GM12878 (cell line): Measurements from ENCODE around the gene VTCN1. TPM values are rescaled to one million over a fixed set of nuclear protein-coding genes. Genes with fewer than 3 reads are reported as not detected.

ENCODE experiments used
- ATAC-seq: fragments of 200-7000 bp; cut with Tn5 transposase; 3 replicates; pipeline ENCODE4 v1.9.1; 2020; ENCODE audit warnings: mild to moderate bottlenecking, moderate library complexity
- BruUV-seq: library from RNA; stranded (reverse); fragments of 400-500 nt; replicated peaks from 2 replicates; lab custom pipeline; 2021; lab: Mats Ljungman, UMichigan
- CTCF ChIA-PET: fragments of 300-600 bp; sonication (Branson Sonifier 250); formaldehyde crosslinking; extraction: SDS; loops from one replicate; lab custom pipeline; 2021; ENCODE audit warnings: inconsistent platforms; lab: Yijun Ruan, JAX
- POLR2A ChIA-PET: fragments of 350-600 bp; formaldehyde crosslinking; extraction: SDS; loops from one replicate; lab custom pipeline; 2021; ENCODE audit warnings: inconsistent platforms; lab: Charles Lee
- RAD21 ChIA-PET: fragments of 300-600 bp; sonication (Branson Sonifier 250); formaldehyde crosslinking; loops from one replicate; lab custom pipeline; 2023; ENCODE audit warnings: antibody characterized with exemption; ENCODE audit not compliant: unreplicated experiment; lab: Charles Lee
- SMC1A ChIA-PET: fragments of 300-600 bp; sonication (Branson Sonifier 250); formaldehyde crosslinking; loops from one replicate; lab custom pipeline; 2023; ENCODE audit not compliant: unreplicated experiment, uncharacterized antibody; lab: Charles Lee
- DNase-seq: peaks from one replicate; pipeline ENCODE4 v3.0.0-alpha.2; 2011; ENCODE audit warnings: low read depth, low spot score
- FAIRE-seq: peaks from 3 replicates; lab custom pipeline; 2011; peaks lifted over from hg19 to GRCh38; lab: Jason Lieb, UNC
- H2AFZ ChIP-seq: 2 replicates; pipeline ENCODE4 v1.6.0; 2011; ENCODE audit warnings: low read depth, low read length, control low read depth; ENCODE audit not compliant: control insufficient read depth
- H3K27ac ChIP-seq: 2 replicates; pipeline ENCODE4 v1.5.1; 2011; ENCODE audit warnings: control low read depth; ENCODE audit not compliant: control insufficient read depth, insufficient read depth
- H3K27me3 ChIP-seq, 2 experiments: replicated peaks in 1 of 2; 2 replicates each; pipeline versions ENCODE4 v1.6.0 to v1.6.1; 2011; ENCODE audit warnings: low read length in 1 of 2; ENCODE audit not compliant: control insufficient read depth in 2 of 2, insufficient read depth in 2 of 2
- H3K36me3 ChIP-seq, 2 experiments: 2 replicates each; pipeline ENCODE4 v1.5.1; 2011; ENCODE audit warnings: low read length in 1 of 2; ENCODE audit not compliant: control insufficient read depth in 2 of 2, insufficient read depth in 2 of 2
- H3K4me1 ChIP-seq: 2 replicates; pipeline ENCODE4 v1.6.1; 2011; ENCODE audit warnings: mild to moderate bottlenecking, low read length, moderate library complexity, mixed read lengths; ENCODE audit not compliant: control insufficient read depth, insufficient read depth
- H3K4me2 ChIP-seq: 2 replicates; pipeline ENCODE4 v1.6.0; 2011; ENCODE audit warnings: control low read depth; ENCODE audit not compliant: control insufficient read depth, insufficient read depth
- H3K4me3 ChIP-seq: fragments of 200-600 bp; sonication (generic); 2 replicates; pipeline ENCODE4 v1.5.1; 2016
- H3K79me2 ChIP-seq: 2 replicates; pipeline ENCODE4 v1.6.0; 2011; ENCODE audit warnings: low read length; ENCODE audit not compliant: control insufficient read depth, insufficient read depth
- H3K9ac ChIP-seq: 2 replicates; pipeline ENCODE4 v1.8.0; 2011; ENCODE audit warnings: low read length, control low read depth, mixed read lengths; ENCODE audit not compliant: control insufficient read depth, insufficient read depth
- H3K9me3 ChIP-seq: replicated peaks from 3 replicates; pipeline ENCODE4 v1.5.1; 2011; ENCODE audit warnings: mild to moderate bottlenecking, low read length; ENCODE audit not compliant: control insufficient read depth, insufficient read depth
- H4K20me1 ChIP-seq: 2 replicates; pipeline ENCODE4 v1.6.0; 2011; ENCODE audit not compliant: control insufficient read depth, insufficient read depth
- BHLHE40 ChIP-seq, 2 experiments: fragments of 450-650 bp in 1 of 2; IDR thresholded peaks; 2 replicates each; pipeline ENCODE4 v1.6.1; 2011 to 2017; ENCODE audit warnings: low read depth in 2 of 2, borderline replicate concordance in 1 of 2, improper control_type of control experiment in 1 of 2, low read length in 1 of 2, mild to moderate bottlenecking in 1 of 2
- CREB1 ChIP-seq: IDR thresholded peaks from 2 replicates; pipeline ENCODE4 v1.6.1; 2012; ENCODE audit warnings: low read depth, mild to moderate bottlenecking, inconsistent platforms
- CREM ChIP-seq: IDR thresholded peaks from 2 replicates; pipeline ENCODE4 v1.6.1; 2014; ENCODE audit warnings: antibody characterized with exemption, low read depth
- ETV6 ChIP-seq, 2 experiments: fragments of 450-650 bp in 1 of 2; IDR thresholded peaks in 1 of 2; conservative IDR thresholded peaks in 1 of 2; 2 replicates each; pipeline ENCODE4 v1.6.1; 2014; ENCODE audit warnings: antibody characterized with exemption in 1 of 2, borderline replicate concordance in 1 of 2, low read depth in 1 of 2, mild to moderate bottlenecking in 1 of 2, moderate library complexity in 1 of 2
- IRF4 ChIP-seq: IDR thresholded peaks from 2 replicates; pipeline ENCODE4 v1.6.1; 2011; ENCODE audit warnings: low read depth, low read length
- KLF5 ChIP-seq: fragments of 450-650 bp; IDR thresholded peaks from 2 replicates; pipeline ENCODE4 v1.6.1; 2014; ENCODE audit warnings: mild to moderate bottlenecking; ENCODE audit not compliant: partially characterized antibody
- POLR2AphosphoS2 ChIP-seq: IDR thresholded peaks from 2 replicates; pipeline ENCODE4 v1.6.1; 2011; ENCODE audit warnings: low read depth, mild to moderate bottlenecking, low read length, improper control_type of control experiment, moderate library complexity
- POLR2AphosphoS5 ChIP-seq: IDR thresholded peaks from 2 replicates; pipeline ENCODE4 v1.6.1; 2011; ENCODE audit warnings: mild to moderate bottlenecking, low read length, inconsistent platforms
- RB1 ChIP-seq: fragments of 450-650 bp; formaldehyde crosslinking; IDR thresholded peaks from 2 replicates; pipeline ENCODE4 v1.6.1; 2017; ENCODE audit warnings: mild to moderate bottlenecking, borderline replicate concordance
- RCOR1 ChIP-seq: conservative IDR thresholded peaks from 2 replicates; pipeline ENCODE4 v1.6.1; 2012; ENCODE audit warnings: low read depth, low read length, improper control_type of control experiment
- STAT1 ChIP-seq: fragments of 450-650 bp; conservative IDR thresholded peaks from 2 replicates; pipeline ENCODE4 v1.6.1; 2014; ENCODE audit warnings: antibody characterized with exemption, mild to moderate bottlenecking
- TBL1XR1 ChIP-seq: IDR thresholded peaks from 2 replicates; pipeline ENCODE4 v1.6.1; 2012; ENCODE audit warnings: low read depth, low read length, improper control_type of control experiment
- in situ Hi-C: fragments of 300-500 bp; cut with MboI; formaldehyde crosslinking; loops from 9 replicates; pipeline ENCODE4 v1.14.3; 2018; ENCODE audit warnings: mixed read lengths
- intact Hi-C: fragments of 100-400 bp; cut with micrococcal nuclease; formaldehyde crosslinking; loops from one replicate; pipeline ENCODE4 v1.14.2; 2022; ENCODE audit not compliant: unreplicated experiment
- polyA plus RNA-seq, 11 experiments: library from polyadenylated mRNA; depleted of rRNA in 4 of 11; unstranded in 6 of 11; stranded (reverse) in 5 of 11; fragments of >200 nt; fragmentation: Nextera tagmentation in 4 of 11; fragmentation: Illumina TruSeq in 1 of 11; extraction: Ambion mirVana in 4 of 11; extraction: Trizol in 1 of 11; gene quantifications; 1 replicate in 1 of 11; 2 replicates in 10 of 11; pipeline versions ENCODE4 v1.2.1 to v1.2.3, GENCODE V29; 2011 to 2016; ENCODE audit warnings: inconsistent platforms in 2 of 11, missing spikeins in 2 of 11, low read depth in 1 of 11
- total RNA-seq, 4 experiments: library from RNA; depleted of rRNA in 3 of 4; stranded (reverse); fragments of >200 nt in 3 of 4; fragmentation: Illumina TruSeq in 1 of 4; extraction: Trizol in 1 of 4; gene quantifications; 2 replicates each; pipeline versions ENCODE4 v1.2.1 to v1.2.3, GENCODE V29; 2013 to 2021
- TF ChIP-seq, protein P1 (sequence below): IDR thresholded peaks from 2 replicates; pipeline ENCODE4 v1.6.1; 2011; ENCODE audit warnings: low read depth, low read length, improper control_type of control experiment, borderline replicate concordance
- TF ChIP-seq, protein P2 (sequence below): fragments of 450-650 bp; IDR thresholded peaks from 2 replicates; pipeline ENCODE4 v1.6.1; 2016; ENCODE audit warnings: mild to moderate bottlenecking
- TF ChIP-seq, protein P3 (sequence below): IDR thresholded peaks from 2 replicates; pipeline ENCODE4 v1.6.1; 2011; ENCODE audit warnings: mild to moderate bottlenecking, low read depth, low read length, moderate library complexity; ENCODE audit not compliant: insufficient replicate concordance
- TF ChIP-seq, protein P4 (sequence below): fragments of 450-650 bp; IDR thresholded peaks from 2 replicates; pipeline ENCODE4 v1.6.1; 2018; ENCODE audit warnings: borderline replicate concordance, mild to moderate bottlenecking; ENCODE audit not compliant: partially characterized antibody

The VTCN1 gene
- total and polyA plus RNA-seq, 10 of the 15 experiments (the other 5 are each of a cell fraction or from before 2014, with no cell fraction given), result not detected

DNA sequence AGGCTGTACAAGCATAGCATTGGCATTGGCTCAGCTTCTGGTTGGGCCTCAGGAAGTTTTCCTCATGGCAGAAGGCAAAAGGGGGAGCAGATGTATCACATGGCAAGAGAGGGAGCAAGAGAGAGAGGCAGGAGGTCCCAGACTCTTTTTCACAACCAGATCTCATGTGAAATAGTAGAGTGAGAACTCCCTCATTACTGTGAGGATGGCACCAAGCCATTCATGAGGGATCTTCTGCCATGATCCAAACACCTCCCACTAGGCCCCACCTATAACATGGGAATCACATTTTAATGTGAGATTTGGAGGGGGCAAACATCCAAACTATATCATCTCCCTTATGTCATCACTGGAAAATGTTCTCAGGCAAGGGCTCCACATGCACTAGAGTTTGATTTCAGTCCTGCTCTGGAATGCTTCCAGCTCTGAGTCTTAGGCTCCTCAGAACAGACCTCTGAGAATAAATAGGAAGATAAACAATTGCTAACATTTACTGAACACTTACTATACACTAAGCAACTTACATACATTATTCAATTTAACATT is 39.4 kb upstream of the VTCN1 start:
- RAD21 ChIA-PET, result no interaction called here

More for the DNA sequence above, 39.4 kb upstream of the VTCN1 start:
- ATAC-seq (no peak), DNase-seq (no peak), FAIRE-seq (no peak)
- Histone ChIP-seq H3K36me3 (no peaks in the 10 kb centered on the region), H3K4me3 (no peak overlapping the region), H4K20me1 (no peaks in the 10 kb centered on the region), H3K4me2 (no peak overlapping the region), H3K79me2 (no peaks in the 10 kb centered on the region), H2AFZ (no peak overlapping the region), H3K27ac (no peak overlapping the region), H3K9ac (no peak overlapping the region), H3K4me1 (no peaks in the 10 kb centered on the region), H3K27me3 (no peaks in the 10 kb centered on the region), H3K9me3 (no peaks in the 10 kb centered on the region)
- in situ Hi-C loops (no loop called here), intact Hi-C loops (no loop called here)
- TF ChIP-seq CREM, result no peak
- TF ChIP-seq, protein P1, sequence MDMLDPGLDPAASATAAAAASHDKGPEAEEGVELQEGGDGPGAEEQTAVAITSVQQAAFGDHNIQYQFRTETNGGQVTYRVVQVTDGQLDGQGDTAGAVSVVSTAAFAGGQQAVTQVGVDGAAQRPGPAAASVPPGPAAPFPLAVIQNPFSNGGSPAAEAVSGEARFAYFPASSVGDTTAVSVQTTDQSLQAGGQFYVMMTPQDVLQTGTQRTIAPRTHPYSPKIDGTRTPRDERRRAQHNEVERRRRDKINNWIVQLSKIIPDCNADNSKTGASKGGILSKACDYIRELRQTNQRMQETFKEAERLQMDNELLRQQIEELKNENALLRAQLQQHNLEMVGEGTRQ, result no peak
- TF ChIP-seq TBL1XR1, result no peak
- TF ChIP-seq POLR2AphosphoS5, result no peak
- TF ChIP-seq KLF5, result no peak
- TF ChIP-seq, protein P2, sequence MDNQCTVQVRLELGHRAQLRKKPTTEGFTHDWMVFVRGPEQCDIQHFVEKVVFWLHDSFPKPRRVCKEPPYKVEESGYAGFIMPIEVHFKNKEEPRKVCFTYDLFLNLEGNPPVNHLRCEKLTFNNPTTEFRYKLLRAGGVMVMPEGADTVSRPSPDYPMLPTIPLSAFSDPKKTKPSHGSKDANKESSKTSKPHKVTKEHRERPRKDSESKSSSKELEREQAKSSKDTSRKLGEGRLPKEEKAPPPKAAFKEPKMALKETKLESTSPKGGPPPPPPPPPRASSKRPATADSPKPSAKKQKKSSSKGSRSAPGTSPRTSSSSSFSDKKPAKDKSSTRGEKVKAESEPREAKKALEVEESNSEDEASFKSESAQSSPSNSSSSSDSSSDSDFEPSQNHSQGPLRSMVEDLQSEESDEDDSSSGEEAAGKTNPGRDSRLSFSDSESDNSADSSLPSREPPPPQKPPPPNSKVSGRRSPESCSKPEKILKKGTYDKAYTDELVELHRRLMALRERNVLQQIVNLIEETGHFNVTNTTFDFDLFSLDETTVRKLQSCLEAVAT, result no peak
- no peak for TF ChIP-seq POLR2AphosphoS2
- no peak for TF ChIP-seq RB1
- no peak for TF ChIP-seq ETV6 (conservative IDR thresholded peaks at IDR 0.05 in 1 of 2, IDR thresholded peaks at IDR 0.05 in 1 of 2; ENCODE audit: borderline replicate concordance in 1 of 2, low read depth in 1 of 2)
- TF ChIP-seq, protein P3, sequence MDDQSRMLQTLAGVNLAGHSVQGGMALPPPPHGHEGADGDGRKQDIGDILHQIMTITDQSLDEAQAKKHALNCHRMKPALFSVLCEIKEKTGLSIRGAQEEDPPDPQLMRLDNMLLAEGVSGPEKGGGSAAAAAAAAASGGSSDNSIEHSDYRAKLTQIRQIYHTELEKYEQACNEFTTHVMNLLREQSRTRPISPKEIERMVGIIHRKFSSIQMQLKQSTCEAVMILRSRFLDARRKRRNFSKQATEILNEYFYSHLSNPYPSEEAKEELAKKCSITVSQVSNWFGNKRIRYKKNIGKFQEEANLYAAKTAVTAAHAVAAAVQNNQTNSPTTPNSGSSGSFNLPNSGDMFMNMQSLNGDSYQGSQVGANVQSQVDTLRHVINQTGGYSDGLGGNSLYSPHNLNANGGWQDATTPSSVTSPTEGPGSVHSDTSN, result no peak
- no peak for TF ChIP-seq CREB1
- no peak for TF ChIP-seq BHLHE40 (IDR thresholded peaks at IDR 0.05; ENCODE audit: borderline replicate concordance in 1 of 2, low read depth in 2 of 2, low read length in 1 of 2)
- no peak for TF ChIP-seq IRF4
- no peak for TF ChIP-seq RCOR1
- TF ChIP-seq STAT1, result no peak
- TF ChIP-seq, protein P4, sequence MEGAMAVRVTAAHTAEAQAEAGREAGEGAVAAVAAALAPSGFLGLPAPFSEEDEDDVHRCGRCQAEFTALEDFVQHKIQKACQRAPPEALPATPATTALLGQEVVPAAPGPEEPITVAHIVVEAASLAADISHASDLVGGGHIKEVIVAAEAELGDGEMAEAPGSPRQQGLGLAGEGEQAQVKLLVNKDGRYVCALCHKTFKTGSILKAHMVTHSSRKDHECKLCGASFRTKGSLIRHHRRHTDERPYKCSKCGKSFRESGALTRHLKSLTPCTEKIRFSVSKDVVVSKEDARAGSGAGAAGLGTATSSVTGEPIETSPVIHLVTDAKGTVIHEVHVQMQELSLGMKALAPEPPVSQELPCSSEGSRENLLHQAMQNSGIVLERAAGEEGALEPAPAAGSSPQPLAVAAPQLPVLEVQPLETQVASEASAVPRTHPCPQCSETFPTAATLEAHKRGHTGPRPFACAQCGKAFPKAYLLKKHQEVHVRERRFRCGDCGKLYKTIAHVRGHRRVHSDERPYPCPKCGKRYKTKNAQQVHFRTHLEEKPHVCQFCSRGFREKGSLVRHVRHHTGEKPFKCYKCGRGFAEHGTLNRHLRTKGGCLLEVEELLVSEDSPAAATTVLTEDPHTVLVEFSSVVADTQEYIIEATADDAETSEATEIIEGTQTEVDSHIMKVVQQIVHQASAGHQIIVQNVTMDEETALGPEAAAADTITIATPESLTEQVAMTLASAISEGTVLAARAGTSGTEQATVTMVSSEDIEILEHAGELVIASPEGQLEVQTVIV, result no peak
- SMC1A ChIA-PET, result no interaction called here
- no TSS peak for BruUV-seq
- CTCF ChIA-PET, result no interaction called here
- POLR2A ChIA-PET, result no interaction called here
